HUDEP-2 (cell line): ENCODE measurements around the gene HACD4.

Source experiments
- DNase-seq, 76 experiments: peaks; one replicate each; lab custom pipeline; 2025; ENCODE audit not compliant: unreplicated experiment in 76 of 76; lab: John Stamatoyannopoulos, UW

Gene HACD4

GRCh38 chr9:21031091-21031807, at the start of gene HACD4:
Gene HACD4 (minus strand): TSS chr9:21031640. CDS start chr9:21031590, 50 bp downstream.
- DNase-seq: peak in 12 of 76 experiments; percentile 1 to 26 (median 4)

- no peak for DNase-seq
Measured at GRCh38 chr9:21080793-21081192, 49.4 kb upstream of the HACD4 start.

- peak in 2 of 76 experiments; percentile 5 to 15 for DNase-seq
Measured at GRCh38 chr9:21078702-21079101, 47.3 kb upstream of the HACD4 start.

- DNase-seq: no peak
Measured at GRCh38 chr9:21077781-21078180, 46.3 kb upstream of the HACD4 start, which contains the start of gene IFNB1. Gene IFNB1 (minus strand): TSS chr9:21077942. CDS start chr9:21077869, 73 bp downstream.

- no peak for DNase-seq
Measured at GRCh38 chr9:21075484-21075883, 44.0 kb upstream of the HACD4 start.

GRCh38 chr9:21070906-21071305, 39.5 kb upstream of the HACD4 start:
- no peak for DNase-seq

GRCh38 chr9:21070171-21070571, 38.7 kb upstream of the HACD4 start:
- DNase-seq: peak in 1 of 76 experiments; percentile 19

- DNase-seq: no peak
Measured at GRCh38 chr9:21060919-21061561, 29.6 kb upstream of the HACD4 start.

- no peak for DNase-seq
Measured at GRCh38 chr9:21056931-21057330, 25.5 kb upstream of the HACD4 start.

GRCh38 chr9:21053851-21054250, 22.4 kb upstream of the HACD4 start:
- DNase-seq: no peak

GRCh38 chr9:21047281-21047691, 15.8 kb upstream of the HACD4 start:
- peak in 26 of 76 experiments; percentile 4 to 65 (median 22) for DNase-seq

- DNase-seq: no peak
Measured at GRCh38 chr9:21043841-21044240, 12.4 kb upstream of the HACD4 start.

- no peak for DNase-seq
Measured at GRCh38 chr9:21042466-21042865, 11.0 kb upstream of the HACD4 start.

GRCh38 chr9:21039302-21039701, 7.9 kb upstream of the HACD4 start:
- no peak for DNase-seq

- DNase-seq: no peak
Measured at GRCh38 chr9:21037278-21037677, 5.8 kb upstream of the HACD4 start.

GRCh38 chr9:21031808-21032183, 356 bp upstream of the HACD4 start:
- DNase-seq: no peak

- peak in 1 of 76 experiments; percentile 9 for DNase-seq
Measured at GRCh38 chr9:21030389-21031035, 928 bp downstream of the HACD4 start.

GRCh38 chr9:21029661-21030060, 1.8 kb downstream of the HACD4 start:
- no peak for DNase-seq

- no peak for DNase-seq
Measured at GRCh38 chr9:21028466-21028865, 3.0 kb downstream of the HACD4 start.

GRCh38 chr9:21027295-21027694, 4.1 kb downstream of the HACD4 start:
- no peak for DNase-seq

- DNase-seq: no peak
Measured at GRCh38 chr9:21023861-21024260, 7.6 kb downstream of the HACD4 start.

- DNase-seq: no peak
Measured at GRCh38 chr9:21018177-21018576, 13.3 kb downstream of the HACD4 start.
